GM21390 (cell line): ENCODE measurements around the gene MSANTD2.

Source experiments
- ATAC-seq: cut with Tn5 transposase; IDR thresholded peaks from one replicate; pipeline ENCODE4 v1.9.1; 2021; ENCODE audit not compliant: unreplicated experiment

MSANTD2 gene

GRCh38 chr11:124800226-124800929 lies at the start of gene MSANTD2:
MSANTD2 (minus strand) TSS chr11:124800406; CDS start chr11:124800380, 26 bp downstream.
- ATAC-seq, result peak; percentile 89

- no peak for ATAC-seq
These were observed 46.0 kb upstream of the MSANTD2 start for GRCh38 chr11:124846070-124846673.

- no peak for ATAC-seq
These were observed 44.5 kb upstream of the MSANTD2 start for GRCh38 chr11:124844664-124845079.

DNA sequence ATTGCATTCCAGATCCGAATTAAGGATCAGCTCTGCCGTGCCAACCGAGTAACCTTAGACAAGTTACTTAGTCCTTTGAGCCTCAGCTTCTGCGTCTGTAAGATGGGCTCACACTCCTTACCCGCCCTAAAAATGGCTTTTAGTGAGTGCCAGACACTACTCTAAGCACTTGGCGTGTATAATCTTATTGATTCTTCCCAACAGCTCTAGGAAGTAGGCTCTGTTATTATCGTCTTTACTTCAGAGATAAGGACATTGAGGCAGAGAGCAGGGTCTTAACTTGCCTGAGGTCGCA lies 43.4 kb upstream of the MSANTD2 start:
- no peak for ATAC-seq

DNA sequence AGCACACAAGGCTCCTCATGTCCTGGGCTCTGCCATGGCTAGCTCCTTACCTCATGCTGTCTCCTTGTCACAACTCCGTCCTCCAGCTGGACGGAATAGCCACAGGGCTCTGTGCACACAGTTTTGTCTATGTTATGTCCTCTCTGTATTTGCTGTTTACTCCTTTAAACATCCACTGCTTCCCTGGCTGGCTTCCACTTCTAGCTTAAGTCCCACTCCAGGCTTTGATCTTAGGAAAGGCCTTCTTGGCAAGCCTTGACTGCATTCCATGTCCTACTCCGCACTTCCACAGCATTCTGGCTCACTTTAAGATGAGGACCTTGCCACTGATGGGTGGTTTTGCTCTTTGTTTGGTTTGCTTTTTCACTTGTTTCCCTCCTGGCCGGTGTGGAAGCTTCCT lies 42.1 kb upstream of the MSANTD2 start:
- ATAC-seq, result no peak

GRCh38 chr11:124841840-124842239 lies 41.6 kb upstream of the MSANTD2 start:
- ATAC-seq, result no peak

GRCh38 chr11:124841201-124841600 lies 41.0 kb upstream of the MSANTD2 start:
- ATAC-seq, result no peak

GRCh38 chr11:124840666-124841065 lies 40.5 kb upstream of the MSANTD2 start:
- no peak for ATAC-seq

DNA sequence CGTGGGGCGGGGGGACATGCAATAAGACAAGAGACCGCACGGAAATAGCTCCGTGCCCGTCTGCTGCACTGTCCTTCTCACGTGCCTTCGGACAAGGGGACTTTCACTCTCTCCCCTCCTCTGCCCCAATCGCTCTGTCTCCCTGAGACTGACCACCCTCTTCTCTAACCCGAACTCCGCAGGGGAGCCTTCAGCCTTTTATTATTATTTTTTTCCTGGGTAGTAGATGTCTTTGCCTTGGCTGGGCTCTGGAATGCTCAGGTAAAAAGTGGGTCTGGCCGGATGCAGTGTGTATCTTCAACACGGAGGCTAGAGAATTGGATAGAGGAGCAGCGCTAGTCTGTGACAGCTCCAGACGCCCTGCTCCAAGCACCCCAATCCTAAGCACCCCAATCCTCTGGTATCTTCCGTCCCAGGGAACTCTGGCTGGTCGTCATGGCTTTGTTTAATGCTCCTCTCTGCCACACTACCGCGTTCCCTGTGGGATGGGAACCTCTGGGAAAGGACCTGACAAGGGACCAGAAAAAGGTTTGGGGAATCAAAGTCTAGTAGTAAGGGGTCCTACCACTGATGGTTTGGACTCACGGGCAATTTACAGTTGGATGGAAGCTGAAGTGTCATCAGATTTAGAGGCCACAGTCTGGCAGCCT lies 39.9 kb upstream of the MSANTD2 start:
- no peak for ATAC-seq

- ATAC-seq, result no peak
These were observed 39.1 kb upstream of the MSANTD2 start for GRCh38 chr11:124839128-124839971.

GRCh38 chr11:124838805-124839127 lies 38.6 kb upstream of the MSANTD2 start:
- ATAC-seq, result no peak

DNA sequence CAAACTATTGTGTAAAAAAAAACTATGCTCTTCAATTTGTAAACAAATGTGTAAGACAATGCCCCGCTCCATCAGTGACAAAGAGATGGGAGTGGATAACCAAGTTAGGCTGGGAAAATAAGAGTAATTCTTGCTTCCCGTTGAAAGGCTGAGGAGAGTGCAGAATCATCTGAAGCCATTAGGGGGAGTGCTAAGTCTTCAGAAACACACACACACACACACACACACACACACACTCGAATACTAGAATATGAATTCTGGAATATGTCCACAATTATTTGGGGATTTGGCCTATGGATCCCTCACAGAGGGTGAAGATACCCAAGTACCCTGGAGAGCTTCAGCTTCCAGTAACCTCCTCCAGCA lies 37.3 kb upstream of the MSANTD2 start:
- ATAC-seq, result no peak

GRCh38 chr11:124835918-124836317 lies 35.7 kb upstream of the MSANTD2 start:
- no peak for ATAC-seq

GRCh38 chr11:124834526-124835180 lies 34.4 kb upstream of the MSANTD2 start:
- ATAC-seq, result no peak

GRCh38 chr11:124832571-124832970 lies 32.4 kb upstream of the MSANTD2 start:
- ATAC-seq, result no peak

DNA sequence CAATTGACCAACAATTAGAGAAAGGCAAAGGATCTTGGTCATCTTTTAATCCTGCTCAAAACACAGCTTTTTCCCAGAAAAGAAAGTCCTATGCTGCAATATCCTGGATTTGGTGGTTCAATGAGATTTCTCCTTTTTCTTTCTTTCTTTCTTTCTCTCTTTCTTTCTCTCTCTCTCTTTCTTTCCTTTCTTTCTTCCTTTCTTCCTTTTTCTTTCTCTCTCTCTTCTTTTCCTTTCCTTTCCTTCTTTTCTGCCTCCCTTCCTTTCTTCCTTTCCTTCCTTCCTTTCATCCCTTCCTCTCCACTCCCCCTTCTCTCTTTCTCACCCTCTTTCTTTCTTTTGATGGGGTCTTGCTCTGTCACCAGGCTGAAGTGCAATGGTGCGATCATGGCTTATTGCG lies 31.7 kb upstream of the MSANTD2 start:
- ATAC-seq, result no peak

DNA sequence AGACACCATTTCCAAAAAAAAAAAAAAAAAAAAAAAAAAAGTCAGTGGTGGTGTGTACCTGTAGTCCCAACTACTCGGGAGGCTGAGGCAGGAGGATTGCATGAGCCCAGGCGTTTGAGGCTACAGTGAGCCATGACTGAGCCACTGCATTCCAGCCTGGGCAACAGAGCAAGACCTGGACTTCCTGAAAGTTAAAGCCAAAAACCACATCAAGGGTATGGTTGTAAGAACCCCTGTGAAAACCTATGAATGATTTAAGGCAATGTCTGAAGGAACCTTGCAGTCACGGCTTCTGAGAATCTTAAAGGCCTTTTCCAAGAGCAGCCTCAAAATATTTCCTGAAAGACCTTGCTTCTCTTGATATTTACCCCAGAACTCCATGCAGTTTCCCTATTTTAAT lies 30.5 kb upstream of the MSANTD2 start:
- no peak for ATAC-seq

DNA sequence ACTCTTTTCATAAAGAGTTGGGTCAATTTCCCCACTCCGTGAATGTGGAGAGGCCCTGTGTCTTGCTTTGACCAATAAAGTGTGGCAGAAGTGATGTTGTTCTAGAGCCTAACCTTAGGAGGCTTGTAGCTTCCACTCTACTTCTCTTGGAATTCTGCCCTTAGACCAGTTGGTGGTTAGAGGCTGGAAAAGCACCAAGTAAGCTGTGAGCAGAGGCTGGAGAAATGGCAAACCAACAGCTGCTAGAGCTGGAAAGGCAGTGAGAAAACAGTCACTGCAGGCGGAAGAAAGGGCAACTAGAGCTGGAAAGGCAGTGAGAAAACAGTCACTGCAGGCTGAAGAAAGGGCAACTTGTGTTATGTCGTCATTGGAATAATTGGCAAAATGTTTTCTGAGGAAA lies 29.8 kb upstream of the MSANTD2 start:
- ATAC-seq, result no peak

- no peak for ATAC-seq
These were observed 25.7 kb upstream of the MSANTD2 start for GRCh38 chr11:124825876-124826275.

- ATAC-seq, result no peak
These were observed 23.5 kb upstream of the MSANTD2 start for GRCh38 chr11:124823512-124824376.
